Measurements from ENCODE around the gene JARID2.

The JARID2 gene

DNA sequence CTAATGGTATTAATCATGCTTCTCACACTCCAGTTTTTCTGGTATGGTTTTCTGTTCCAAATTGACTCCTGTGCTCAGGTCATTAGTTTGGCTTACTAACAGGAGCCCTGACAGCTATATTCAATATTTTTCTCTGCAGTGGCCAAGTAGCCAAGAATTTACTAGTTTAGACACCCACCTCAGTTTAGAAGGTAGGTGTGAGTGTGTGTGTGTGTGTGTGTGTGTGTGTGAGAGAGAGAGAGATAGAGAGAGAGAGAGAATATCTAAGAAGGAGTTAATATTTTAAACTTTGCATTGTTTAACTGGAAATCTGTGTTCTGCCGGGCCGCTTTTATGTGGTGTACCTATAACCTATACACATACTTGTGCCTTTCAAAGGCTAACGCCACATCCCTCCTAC is 18.5 kb downstream of the JARID2 start:
- DNase-seq (ENCODE audit: low read depth in 2 of 2), result no peak

GRCh38 chr6:15264902-15265761 is 19.3 kb downstream of the JARID2 start:
- no peak for DNase-seq (ENCODE audit: low read depth in 2 of 2)

GRCh38 chr6:15265787-15266186 is 19.9 kb downstream of the JARID2 start:
- DNase-seq (ENCODE audit: low read depth in 2 of 2), result no peak

DNA sequence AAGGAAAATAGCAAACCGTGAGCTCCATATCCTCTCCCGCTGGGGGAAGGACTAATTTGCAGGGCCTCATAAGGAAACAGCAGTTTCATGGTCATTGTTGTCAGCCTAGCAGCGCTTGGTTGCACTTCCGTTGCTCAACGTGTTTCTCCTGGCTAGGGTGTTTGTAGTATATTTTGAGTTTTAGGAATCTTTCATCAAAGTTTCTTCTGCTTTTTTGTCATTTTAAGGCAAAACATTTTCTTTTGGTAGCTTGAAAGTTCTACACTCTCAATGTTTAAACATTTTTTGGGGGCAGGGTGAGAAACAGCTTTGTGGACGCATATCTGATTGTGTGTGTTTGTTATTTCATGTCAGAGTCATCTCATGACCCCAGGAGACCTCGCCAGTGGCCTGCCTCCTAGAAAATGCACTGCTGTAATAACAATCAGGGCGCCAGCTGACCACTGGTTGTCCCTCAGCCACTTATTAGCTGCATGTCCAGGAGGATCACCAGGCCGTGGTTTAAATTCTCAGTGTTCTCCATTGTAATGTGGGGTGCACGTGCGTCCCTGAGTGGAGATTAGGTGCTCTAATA is 20.6 kb downstream of the JARID2 start:
- no peak for DNase-seq (ENCODE audit: low read depth in 2 of 2)

DNA sequence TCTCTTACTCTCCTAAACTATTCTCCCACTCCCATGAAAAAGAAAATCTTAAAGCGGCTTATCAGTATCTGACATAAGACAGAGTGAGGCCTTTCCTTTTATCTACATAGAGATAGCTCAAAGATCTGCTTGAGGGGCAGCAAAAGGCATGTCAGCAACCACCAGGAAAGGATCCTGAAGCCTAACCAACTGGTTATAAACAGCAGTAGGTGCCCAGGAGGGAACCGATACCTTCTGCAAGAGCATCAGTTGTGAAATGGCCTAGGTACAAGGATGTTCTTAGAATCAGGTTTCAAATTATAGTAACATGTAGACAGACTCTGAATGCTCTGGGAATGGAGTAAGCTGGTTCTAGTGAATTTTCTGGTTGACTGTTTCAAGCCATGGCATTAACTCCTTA is 21.4 kb downstream of the JARID2 start:
- DNase-seq (ENCODE audit: low read depth in 2 of 2), result no peak

DNA sequence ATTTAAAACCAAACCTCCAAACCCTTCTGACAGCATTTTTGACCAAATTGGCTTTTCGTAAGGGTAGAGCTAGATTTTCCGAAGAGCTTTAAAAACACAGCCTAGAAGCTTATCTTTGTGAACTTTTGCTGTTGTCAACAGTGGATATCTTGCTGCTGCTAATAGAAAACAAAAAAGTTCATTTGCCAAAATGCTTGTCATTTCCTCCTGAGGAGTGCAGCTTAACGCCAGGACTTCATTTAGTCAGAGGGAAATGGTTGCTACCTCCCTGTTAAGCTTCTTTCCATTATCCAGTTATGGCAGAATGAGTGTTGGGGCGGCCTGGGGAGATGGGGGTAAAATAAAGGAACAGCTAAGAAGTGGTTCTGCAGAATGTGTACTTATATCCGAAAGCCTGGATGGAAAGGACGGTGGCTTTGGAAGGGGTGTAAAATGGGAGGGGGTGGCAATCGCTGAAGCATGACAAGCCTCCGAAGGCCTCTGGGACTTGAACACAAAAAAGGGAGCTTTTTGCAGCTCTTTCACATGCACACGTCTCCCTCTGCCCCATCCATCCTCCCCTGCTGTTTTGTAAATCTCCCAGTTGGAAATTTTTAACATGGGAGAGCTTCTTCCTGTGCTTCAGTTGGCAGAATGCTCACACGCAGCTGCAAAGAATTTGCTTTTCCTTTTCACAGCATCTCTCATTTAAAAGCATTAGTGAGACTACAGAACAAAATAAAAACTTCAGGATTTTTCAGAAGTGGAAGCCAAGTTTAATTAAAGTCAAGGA is 22.5 kb downstream of the JARID2 start:
- no peak for DNase-seq (ENCODE audit: low read depth in 2 of 2)

DNA sequence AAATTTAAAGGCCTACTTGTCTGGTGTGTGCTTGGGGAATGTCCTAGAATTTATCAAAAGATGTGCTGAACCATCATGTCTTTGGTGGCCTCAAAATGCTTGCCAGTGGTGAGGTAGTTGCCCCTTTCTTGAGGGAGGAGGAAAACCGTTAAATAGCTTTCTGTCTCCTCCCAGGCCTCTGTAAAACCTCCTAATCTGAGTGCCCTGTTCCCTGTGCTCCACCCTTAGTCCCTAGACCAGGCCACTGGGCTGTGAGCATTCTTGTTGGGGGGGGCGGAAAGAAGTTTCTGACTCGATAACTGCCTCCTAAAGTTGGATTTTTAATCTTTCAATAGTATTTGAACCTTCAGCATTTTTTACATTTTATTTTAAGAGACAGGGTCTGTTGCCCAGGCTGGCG is 23.1 kb downstream of the JARID2 start:
- DNase-seq (ENCODE audit: low read depth in 2 of 2), result no peak

DNA sequence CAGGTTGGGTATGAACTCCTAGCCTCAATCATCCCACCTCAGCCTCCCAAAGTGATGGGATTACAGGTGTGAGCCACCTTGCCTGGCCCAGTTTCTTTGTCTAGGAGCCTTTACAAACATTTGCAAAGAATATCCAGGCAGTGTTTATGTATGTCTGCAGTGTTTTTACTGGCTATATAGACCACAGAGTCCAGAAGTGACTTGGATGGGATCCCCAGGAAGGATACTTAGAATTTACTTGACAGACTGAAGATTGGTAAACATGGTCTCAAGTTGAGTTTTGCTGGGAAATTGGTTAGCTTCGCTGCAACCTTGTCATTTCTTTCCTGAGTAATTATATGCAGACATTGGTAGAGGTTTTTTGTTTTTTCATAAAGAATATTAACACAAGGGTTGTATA is 23.8 kb downstream of the JARID2 start:
- DNase-seq (ENCODE audit: low read depth in 2 of 2), result no peak

DNA sequence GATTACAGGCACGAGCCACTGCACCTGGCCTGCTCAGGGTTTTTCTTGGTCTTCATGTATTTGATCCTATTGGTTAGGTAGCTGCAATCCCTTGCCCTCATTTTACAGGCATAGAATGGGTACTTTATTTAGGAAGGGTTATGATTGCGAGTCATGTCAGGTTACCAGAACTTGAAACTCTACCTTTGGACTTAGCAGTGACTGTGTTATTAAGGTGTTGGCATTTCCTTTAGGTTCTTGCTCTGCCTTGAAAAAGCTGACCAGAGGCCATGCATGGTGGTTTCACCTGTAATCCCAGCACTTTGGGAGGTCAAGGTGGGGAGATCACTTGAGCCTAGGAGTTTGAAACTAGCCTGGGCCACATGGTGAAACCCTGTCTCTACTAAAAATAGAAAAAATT is 24.5 kb downstream of the JARID2 start:
- DNase-seq (ENCODE audit: low read depth in 2 of 2), result no peak

DNA sequence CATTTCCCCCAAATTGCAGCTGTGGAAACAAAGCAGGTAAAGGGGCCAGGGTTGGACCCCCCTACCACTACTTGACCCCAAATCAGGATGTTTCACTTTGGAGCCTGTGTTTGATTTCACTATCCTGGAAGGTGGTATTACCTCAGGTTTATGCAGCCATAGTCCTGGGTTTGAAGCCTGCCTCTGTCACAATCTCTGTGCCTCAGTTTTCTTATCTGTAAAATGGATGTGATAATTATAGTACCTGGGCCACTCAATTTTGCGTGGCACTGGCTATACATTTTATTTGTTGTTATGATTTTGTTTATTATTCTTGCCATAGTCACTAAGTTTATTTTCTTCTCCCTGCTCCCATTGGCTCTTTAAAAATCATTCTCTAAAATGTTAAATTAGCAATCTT is 26.7 kb downstream of the JARID2 start:
- DNase-seq (ENCODE audit: low read depth in 2 of 2), result no peak

DNA sequence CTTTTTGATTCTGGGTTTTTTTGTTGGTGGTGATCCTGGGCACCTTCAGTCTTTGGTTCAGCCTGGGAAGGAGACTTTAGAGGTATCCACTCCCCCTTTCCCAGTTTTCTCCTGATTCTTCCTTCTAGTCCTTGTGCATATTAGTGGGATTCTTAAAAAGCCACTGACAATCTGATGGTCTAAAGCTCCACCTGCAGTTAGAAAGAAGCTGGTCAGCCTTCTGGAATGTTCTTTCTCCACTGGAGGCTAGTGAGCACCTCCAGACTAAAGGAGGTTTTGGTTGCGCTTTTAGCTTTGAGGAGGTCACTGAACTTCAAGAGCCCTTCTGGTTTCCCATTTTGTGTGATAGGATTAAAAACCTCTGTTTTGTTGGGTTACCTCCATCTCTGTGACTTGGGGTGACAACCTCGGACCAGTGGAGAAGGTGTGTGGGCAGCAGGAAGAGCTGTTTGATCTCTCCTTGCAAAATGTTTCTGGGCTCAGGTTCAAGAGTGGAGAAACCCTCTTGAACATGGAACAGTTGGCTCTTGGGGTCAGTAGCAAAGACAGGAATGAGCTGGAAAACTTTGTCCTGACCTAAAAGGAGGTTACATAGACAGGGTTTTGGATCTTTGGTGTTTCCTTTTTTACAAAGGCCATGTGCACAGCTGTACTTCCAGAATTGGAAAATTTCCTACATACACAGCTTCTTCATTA is 29.0 kb downstream of the JARID2 start:
- DNase-seq (ENCODE audit: low read depth in 2 of 2), result no peak

DNA sequence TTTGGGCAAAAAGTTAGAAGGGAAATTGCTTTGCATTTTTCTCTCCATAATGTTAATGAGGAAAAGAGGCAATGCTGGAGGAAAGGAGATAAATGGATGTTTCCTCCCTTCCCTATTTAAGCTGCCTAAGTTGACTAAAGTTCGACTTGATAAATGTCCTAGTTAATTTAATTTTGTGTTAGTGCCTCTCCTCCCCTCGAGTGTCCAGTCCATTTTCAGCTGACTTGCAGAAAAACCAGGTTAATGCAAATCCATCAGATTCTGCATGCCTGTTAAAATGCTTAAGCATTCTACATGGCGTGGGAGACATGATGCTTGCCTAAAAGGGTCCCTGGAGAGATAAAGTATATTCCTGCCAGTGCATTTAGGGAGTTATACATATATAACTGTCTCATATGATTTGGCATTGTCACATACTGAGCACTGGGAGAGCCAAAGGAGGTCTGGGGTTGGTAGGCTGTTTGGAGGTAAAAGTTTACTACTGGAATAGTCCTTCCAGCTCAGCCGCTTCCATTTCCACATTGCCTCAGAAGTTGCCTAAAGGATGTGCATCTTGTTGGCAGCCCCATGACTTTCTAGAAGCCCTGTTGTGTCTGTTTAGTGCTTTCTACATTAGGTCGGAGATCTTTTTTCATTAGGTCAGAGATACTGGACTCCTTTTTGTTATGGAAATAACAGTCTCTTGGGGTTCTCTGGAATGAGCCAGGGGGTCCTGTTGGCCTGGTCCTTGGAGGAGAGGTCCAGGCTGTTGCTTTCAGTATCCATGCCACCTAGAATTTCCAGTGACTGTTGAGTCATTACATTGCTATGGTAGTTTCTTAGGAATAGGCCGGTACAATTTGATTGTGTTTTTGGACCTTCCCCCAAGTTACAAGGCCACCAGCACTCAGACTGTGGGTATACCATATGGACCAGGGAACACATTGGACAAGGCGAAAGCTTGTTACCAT is 30.4 kb downstream of the JARID2 start:
- DNase-seq (ENCODE audit: low read depth in 2 of 2), result no peak

GRCh38 chr6:15279047-15279661 is 33.3 kb downstream of the JARID2 start:
- no peak for DNase-seq (ENCODE audit: low read depth in 2 of 2)

DNA sequence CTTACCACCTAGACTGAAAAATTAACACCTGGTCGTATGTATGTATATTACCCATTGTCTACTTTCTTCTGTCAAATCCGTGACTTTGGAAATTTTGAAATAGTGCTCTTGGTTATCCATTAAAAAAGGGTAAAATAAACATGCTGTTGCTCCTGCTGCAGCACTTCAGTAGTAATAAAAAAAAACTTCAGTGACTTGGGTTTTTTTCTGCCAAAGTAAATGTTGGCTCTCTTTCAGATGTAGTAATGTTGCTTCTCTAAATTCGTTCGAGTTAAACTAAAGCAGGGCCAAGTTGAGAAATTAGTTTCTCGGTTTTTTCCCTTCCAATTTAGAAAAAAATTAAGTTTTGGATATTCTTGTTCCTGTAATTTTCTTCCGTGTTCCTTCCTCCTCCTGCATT is 34.2 kb downstream of the JARID2 start:
- no peak for DNase-seq (ENCODE audit: low read depth in 2 of 2)

GRCh38 chr6:15280961-15281360 is 35.1 kb downstream of the JARID2 start:
- DNase-seq (ENCODE audit: low read depth in 2 of 2), result no peak

- no peak for DNase-seq (ENCODE audit: low read depth in 2 of 2)
Observed at GRCh38 chr6:15282334-15282733, 36.5 kb downstream of the JARID2 start.

DNA sequence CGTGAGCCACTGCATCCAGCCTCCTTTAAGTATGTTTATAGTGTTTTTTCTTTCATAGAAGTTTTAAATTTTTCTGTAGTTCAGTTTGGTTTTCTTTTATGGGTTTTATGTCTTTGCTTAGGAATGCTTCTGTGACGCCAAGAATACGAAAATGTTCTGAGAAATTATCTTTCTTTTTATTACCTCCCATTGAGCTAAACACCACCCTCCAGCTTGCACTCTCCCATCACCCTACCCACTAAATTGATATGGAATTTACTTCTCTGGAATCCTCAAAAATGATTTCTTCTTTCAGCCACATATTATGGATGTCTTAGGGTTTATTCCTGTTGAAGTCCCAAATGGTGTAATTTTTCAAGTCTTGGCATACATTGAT is 38.1 kb downstream of the JARID2 start:
- DNase-seq (ENCODE audit: low read depth in 2 of 2), result no peak

DNA sequence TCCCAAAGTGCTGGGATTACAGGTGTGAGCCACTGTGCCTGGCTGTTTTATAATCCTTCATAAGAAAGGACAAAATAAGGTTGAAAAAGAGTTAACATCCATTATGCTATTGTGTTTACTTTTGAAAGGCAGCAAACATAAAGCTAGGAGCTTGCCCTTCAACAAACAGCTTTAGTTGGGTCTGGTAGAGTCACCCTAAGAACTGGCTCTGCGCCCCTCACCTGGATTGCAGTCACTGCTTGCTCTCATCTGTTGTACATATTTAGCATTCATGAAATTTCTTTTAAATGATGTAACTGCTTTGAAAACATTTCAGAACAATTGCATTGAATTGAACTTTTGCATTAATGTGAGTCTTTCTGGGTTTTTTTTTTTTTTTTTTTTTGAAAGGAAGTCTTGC is 38.9 kb downstream of the JARID2 start:
- DNase-seq (ENCODE audit: low read depth in 2 of 2), result no peak

DNA sequence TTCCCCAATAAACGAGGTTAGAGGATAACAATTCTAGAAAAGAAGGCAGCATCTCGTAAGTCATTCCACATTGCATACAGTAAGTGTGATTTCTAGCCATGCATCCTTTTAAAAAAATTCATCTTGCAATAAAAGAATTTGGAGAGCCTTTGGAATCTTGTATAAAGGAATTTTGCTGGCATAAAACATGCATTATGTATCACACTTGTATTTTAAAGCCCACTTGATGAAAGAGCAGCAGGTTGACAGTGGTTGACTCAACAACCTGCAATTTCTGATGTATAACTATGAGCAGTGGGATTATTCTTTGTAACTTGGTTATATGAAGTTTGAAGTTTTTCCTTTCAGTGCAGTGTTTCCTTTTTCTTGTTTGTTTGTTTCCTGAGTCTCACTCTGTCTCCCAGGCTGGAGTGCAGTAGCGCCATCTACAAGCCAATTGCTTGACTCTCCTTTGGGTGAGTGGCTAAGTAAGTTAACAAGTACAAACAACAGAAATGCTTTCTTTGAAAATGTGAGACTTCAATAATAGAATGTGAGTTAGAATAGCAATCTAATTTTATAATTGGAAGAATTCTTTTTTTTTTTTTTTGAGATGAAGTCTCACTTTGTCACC is 39.9 kb downstream of the JARID2 start:
- DNase-seq (ENCODE audit: low read depth in 2 of 2), result no peak

DNA sequence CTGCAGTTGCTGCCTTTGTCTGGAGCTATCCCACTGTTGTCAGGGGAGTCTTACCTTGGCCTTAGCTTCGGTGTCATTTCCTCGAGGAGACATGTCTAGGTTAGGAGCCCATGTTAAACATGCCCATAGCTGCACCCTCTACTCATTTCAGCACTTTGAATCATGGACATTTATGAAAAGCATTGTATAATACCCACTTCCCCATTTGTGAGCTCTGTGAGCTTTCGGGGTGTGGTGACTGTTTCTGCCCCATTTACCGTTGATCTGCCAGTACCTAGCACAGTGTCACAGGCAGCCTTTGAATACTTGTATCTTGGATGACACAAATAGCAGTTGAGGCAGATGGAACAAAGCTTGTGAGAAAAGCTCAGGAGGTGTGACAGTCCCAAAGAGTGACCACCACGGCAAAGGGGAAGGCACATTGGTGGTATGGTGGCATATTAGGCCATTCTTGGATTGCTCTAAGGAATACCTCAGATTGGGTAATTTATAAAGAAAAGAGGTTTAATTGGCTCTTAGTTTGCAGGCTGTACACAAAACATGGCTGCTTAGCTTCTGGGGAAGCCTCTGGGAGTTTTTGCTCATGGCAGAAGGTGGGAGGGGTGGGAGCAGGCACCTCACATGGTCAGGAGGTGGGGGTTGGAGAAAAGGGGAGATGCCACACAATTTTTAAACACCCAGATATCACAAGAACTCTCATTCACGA is 42.0 kb downstream of the JARID2 start:
- DNase-seq (ENCODE audit: low read depth in 2 of 2), result no peak
